Skeletal muscle satellite cell (primary cell): ENCODE data around the gene NHLH2.

Source experiments
- H3K27me3 ChIP-seq: 2 replicates; pipeline ENCODE4 v1.7.0; 2013; ENCODE audit warnings: low read length; ENCODE audit not compliant: control insufficient read depth, insufficient read depth
- H3K36me3 ChIP-seq: 2 replicates; pipeline ENCODE4 v1.7.0; 2013; ENCODE audit warnings: mild to moderate bottlenecking, control low read depth, low read length; ENCODE audit not compliant: insufficient read depth
- H3K4me1 ChIP-seq: 2 replicates; pipeline ENCODE4 v1.7.0; 2013; ENCODE audit warnings: low read length; ENCODE audit not compliant: control insufficient read depth, insufficient read depth
- H3K4me2 ChIP-seq: 2 replicates; pipeline ENCODE4 v1.7.0; 2013; ENCODE audit warnings: mild to moderate bottlenecking, low read length
- H3K4me3 ChIP-seq: 2 replicates; pipeline ENCODE4 v1.7.0; 2013; ENCODE audit warnings: low read length
- H3K9ac ChIP-seq: 2 replicates; pipeline ENCODE4 v1.7.0; 2013; ENCODE audit warnings: mild to moderate bottlenecking, low read depth, low read length, moderate library complexity
- H3K9me3 ChIP-seq: replicated peaks from 2 replicates; pipeline ENCODE4 v1.7.0; 2013; ENCODE audit warnings: mild to moderate bottlenecking, control low read depth, low read length

The NHLH2 gene

DNA sequence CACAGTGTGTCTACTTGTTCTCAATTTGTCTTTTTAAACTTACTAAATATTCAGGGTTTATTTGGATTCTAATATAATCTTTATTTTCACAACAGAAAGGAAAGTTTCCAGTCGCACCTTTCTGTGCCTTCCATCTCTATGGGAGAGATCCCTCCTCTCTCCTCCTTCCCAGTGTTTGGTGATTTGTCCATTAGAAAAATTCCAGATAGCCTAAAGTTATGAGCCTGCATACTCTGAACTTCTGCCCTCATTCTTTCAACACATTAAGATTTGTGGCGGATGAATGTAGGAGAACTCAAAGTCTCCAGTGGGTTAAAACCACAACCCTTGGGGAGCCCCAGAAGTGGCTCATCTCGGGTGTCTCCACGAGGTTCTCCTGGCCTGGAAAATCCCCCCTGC lies 3.6 kb downstream of the NHLH2 start:
- Histone ChIP-seq H3K4me2 (no peak overlapping the region), H3K9me3 (no peaks in the 10 kb centered on the region), H3K36me3 (no peaks in the 10 kb centered on the region), H3K9ac (no peak overlapping the region), H3K4me3 (no peak overlapping the region), H3K4me1 (peaks cover 19% of the 10 kb centered on the region), H3K27me3 (peaks cover 78% of the 10 kb centered on the region)

DNA sequence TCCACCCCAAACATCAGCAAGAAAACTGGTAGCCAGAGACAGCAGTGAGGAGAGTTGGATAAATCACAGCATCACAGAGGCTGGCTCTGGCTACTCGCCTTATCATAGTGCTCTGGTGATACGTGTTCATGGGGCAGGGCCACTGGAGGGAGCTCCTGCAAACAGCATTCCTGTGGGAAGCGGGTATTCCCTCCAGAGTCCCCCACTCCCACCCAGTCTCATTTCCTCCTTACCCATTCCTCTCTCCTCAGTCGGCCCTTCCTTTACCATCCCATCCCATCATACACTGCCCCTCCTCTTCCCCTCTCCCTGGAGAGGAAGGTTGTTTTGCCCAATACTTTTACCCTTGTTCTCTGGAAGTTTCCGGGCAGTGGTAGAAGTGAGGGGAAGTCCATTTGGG lies 7.1 kb downstream of the NHLH2 start:
- peaks cover 43% of the 10 kb centered on the region for H3K27me3 ChIP-seq
- peaks cover 17% of the 10 kb centered on the region for H3K4me1 ChIP-seq
- H3K4me2 ChIP-seq, result no peak overlapping the region
- no peaks in the 10 kb centered on the region for H3K9me3 ChIP-seq
- H3K4me3 ChIP-seq, result no peak overlapping the region
- no peak overlapping the region for H3K9ac ChIP-seq
- no peaks in the 10 kb centered on the region for H3K36me3 ChIP-seq

DNA sequence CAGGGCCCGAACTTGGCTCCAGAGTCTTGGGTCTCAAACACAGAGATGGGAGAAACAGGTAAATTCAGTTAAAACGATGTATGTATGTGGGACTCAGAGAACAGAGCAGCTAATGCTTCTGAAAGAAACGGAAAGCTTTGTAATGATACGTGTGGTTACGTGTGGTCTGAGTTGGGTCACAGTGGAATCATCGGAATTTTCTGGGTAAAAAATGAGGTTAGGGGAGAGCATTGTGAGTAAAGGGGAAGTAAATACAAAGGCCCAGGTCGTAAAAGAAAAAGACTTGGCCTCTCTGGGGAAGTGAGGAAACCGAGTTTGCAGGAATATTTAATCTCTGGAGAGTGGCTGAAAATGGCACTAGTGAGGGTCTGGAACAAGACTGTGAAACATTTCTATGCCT lies 8.3 kb downstream of the NHLH2 start:
- Histone ChIP-seq H3K9me3 (no peaks in the 10 kb centered on the region), H3K27me3 (peaks cover 38% of the 10 kb centered on the region), H3K9ac (no peak overlapping the region), H3K4me3 (no peak overlapping the region), H3K4me1 (peaks cover 15% of the 10 kb centered on the region), H3K36me3 (no peaks in the 10 kb centered on the region), H3K4me2 (no peak overlapping the region)

DNA sequence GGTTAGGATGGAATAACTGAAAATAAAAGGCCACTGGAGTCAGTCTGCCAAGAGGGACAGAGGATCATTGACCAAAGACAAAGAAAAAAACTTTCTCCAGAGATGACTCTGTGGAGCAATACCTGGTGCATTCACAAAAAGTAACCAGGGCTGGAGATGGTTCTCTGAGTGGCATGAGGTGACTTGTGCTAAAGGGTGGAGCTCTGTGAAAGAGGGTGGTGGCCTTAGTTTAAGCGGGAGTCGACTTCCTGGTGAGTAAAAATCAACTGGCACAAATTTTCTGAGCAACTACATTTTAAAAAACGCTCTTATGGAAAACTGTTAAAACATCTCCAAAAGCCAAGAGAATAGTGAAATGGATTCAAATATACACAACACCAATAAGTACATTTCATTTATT lies 10.0 kb downstream of the NHLH2 start:
- Histone ChIP-seq H3K9me3 (no peaks in the 10 kb centered on the region), H3K4me1 (peaks cover 14% of the 10 kb centered on the region), H3K4me2 (no peak overlapping the region), H3K4me3 (no peak overlapping the region), H3K36me3 (no peaks in the 10 kb centered on the region), H3K27me3 (peaks cover 24% of the 10 kb centered on the region), H3K9ac (no peak overlapping the region)

DNA sequence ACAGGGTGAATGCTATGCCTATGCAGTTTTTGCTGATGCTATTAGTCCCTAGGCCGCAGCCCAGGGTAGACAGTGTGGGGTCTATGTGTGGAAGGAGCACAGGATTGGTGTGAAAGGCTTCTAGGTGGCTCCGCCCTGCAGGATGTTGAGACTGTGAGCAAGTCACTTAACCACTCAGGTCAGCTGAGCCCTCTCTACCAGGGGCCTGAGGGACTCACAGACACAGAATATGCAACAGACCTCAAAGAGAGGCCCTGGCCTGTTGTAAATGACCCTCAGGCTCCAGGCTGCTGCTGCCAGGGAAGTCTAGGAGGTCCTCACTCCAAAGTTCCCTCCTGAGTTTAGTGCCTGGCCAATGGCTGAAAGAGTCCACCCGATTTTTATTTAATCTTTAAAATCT lies 11.0 kb downstream of the NHLH2 start:
- no peaks in the 10 kb centered on the region for H3K36me3 ChIP-seq
- H3K4me2 ChIP-seq, result no peak overlapping the region
- H3K9ac ChIP-seq, result no peak overlapping the region
- no peaks in the 10 kb centered on the region for H3K9me3 ChIP-seq
- peaks cover 14% of the 10 kb centered on the region for H3K27me3 ChIP-seq
- no peak overlapping the region for H3K4me3 ChIP-seq
- H3K4me1 ChIP-seq, result peaks cover 14% of the 10 kb centered on the region

DNA sequence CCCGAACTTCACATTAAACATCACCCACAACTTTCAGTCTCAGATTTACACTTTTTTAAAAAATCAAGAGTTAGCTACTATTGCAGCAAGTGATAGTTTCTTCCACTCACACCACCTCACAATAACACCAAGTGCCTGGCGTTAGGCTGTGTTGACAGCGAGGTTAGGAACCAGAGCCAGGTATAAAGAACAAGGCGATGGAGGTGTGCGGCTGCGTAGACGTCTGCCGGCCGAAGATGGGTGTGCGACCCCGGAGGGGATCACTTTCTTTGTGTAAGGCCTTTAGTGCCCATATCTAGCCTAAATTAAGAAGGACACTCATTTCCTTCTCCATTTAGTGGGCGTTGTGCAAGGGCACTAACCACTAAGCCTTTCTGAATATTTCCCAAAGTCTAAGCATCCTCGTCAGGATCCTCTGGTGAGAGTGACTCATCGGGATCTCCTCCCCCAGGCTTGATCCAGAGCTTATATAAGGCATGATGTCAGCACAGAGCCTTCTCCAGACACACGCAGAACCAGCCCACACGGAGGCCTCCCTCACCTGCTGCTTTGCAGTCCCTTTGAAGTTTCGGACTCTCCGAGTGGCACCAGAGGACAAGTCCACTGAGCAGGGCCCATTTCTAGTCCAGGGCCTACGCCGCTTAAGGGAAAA lies 11.8 kb downstream of the NHLH2 start:
- H3K27me3 ChIP-seq, result peaks cover 11% of the 10 kb centered on the region
- no peaks in the 10 kb centered on the region for H3K36me3 ChIP-seq
- peak overlapping the region; percentile 75 for H3K4me2 ChIP-seq
- H3K4me3 ChIP-seq, result peak overlapping the region; percentile 60
- no peaks in the 10 kb centered on the region for H3K9me3 ChIP-seq
- H3K9ac ChIP-seq, result peak overlapping the region; percentile 29
- peaks cover 14% of the 10 kb centered on the region for H3K4me1 ChIP-seq

DNA sequence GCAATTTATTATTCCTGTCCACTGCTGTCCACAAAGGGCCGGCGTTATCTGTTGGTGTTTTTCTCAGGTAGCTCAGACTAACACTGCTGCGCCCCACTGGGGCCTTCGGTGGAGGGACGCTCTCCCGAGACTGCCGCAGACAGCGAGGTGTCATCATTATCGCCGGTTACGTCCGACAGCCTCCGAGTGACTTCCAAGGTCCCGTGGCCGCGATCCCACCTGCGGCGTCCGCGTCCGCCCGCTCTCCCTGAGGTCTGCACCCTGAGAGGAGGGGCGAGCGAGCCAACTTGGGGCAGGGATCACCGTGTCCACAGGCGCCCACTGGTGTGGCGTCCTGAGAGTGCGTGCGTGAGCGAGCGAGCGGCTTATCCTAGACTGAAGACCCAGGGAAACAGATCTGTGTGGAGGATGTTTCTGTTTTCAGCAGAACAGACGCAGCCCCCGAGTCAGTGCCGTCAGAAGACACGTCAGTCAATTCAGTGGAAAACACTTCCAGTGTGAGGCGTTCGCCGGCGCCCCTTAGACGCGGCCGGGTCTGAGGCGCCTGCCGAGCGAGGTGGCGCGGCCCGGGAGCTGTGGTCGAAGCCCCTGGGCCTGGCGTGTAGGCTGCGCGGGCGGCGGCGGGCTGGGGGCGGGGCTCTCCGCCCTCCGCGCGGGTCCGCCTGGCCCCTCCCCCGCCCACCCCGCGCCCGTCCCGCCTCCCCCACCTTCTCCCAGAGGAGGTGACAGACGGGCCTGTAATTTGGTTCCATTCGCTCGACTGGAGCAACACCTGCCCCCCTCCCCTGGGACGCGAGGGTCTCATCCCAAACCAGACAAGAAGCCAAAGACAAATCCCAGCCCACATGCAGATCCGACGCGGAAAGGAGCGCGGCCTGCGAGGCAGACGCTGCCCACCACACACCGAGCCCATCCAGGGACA lies 12.6 kb downstream of the NHLH2 start:
- no peaks in the 10 kb centered on the region for H3K36me3 ChIP-seq
- peak overlapping the region; percentile 60 for H3K4me3 ChIP-seq
- H3K4me1 ChIP-seq, result peaks cover 14% of the 10 kb centered on the region
- H3K9me3 ChIP-seq, result no peaks in the 10 kb centered on the region
- H3K27me3 ChIP-seq, result peaks cover 11% of the 10 kb centered on the region
- peak overlapping the region; percentile 29 for H3K9ac ChIP-seq
- peak overlapping the region; percentile 80 for H3K4me2 ChIP-seq

DNA sequence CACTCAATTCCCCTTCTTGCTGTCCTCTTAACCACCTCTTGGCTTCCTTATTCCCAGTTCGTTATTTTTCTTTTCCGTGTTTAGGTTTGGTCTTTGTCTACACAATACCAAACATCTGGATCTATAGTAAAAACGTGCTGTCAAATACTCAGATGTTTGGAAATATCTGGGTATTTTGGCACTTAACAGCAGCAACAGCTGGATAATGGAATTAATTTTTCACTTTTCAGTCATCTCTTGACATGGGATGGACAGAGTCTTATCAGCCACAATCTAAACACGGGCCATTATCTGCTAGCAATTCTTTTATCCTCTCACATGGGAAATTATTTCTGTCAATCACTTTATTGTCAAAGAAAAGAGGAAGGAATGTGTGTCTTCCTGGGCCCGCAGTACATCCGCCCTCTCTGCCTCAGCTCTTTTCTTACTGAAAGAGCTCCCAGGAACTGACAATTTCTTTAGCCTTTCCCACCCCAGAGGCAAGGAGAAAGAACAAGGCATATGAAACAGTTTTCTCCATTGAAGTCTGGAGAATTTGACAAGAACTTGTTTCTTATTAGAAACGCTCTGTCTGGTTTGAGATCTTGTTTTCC lies 13.4 kb downstream of the NHLH2 start:
- Histone ChIP-seq H3K4me2 (no peak overlapping the region), H3K4me3 (no peak overlapping the region), H3K27me3 (peaks cover 16% of the 10 kb centered on the region), H3K9me3 (no peaks in the 10 kb centered on the region), H3K9ac (no peak overlapping the region), H3K4me1 (peaks cover 14% of the 10 kb centered on the region), H3K36me3 (no peaks in the 10 kb centered on the region)

DNA sequence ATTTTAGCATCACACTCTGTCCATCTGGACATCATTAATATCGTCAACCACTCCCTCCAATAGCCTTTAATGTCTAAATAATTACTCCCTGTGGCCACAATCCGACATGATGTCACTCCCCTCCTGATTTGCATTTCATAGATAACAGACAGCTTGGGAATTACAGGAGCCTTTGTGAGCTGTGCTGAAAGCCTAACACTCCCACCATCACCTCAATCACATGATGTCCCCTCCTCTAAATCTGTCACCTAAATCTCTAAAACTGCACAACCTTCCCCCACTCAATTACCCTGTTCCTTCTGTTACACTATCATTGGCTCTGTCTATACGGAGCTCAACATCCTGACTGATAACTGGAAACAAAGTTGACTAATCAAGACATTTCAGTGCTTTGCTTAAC lies 14.3 kb downstream of the NHLH2 start:
- Histone ChIP-seq H3K4me3 (no peak overlapping the region), H3K27me3 (peaks cover 17% of the 10 kb centered on the region), H3K4me2 (no peak overlapping the region), H3K9ac (no peak overlapping the region), H3K4me1 (peaks cover 14% of the 10 kb centered on the region), H3K9me3 (no peaks in the 10 kb centered on the region), H3K36me3 (no peaks in the 10 kb centered on the region)

DNA sequence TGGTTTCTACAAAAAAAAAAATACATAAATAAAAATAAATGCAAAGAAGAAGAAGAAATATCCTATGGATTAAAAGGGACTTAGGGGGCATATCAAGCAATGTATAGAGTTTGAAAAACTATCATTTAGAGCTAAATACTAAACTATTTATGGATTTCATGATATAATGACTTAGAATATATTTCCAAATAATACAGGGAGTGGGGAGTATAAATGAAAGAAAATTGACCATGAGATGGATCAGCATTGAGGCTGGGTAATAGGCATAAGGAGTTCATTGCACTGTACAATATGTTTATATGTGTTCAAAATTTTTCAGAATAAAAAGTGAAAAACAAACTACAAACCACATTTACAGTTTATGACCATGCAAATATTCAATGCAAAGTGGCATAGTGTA lies 18.8 kb downstream of the NHLH2 start:
- H3K27me3 ChIP-seq, result peaks cover 7% of the 10 kb centered on the region

DNA sequence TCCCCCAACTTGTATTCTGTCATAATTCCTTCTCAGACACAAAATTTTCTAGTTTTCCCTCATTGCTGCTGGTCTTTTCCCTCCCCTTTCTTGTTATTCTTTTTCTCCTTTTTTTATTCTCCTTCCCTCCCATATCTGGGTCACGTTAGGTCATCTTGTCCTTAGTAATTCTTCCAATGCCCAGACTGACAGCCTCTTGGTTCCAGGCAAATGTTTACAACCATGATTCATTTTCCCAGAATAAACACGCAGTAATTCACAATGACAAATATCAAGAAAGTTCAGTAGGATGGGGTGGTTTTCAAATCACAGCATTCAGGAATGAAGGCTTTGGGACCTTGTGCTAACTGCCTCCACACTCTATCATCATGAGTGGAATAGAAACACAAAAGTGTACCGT lies 25.2 kb downstream of the NHLH2 start:
- H3K9me3 ChIP-seq, result no peaks in the 10 kb centered on the region
- no peaks in the 10 kb centered on the region for H3K4me1 ChIP-seq
- no peak overlapping the region for H3K4me3 ChIP-seq
- H3K9ac ChIP-seq, result no peak overlapping the region
- peaks cover 10% of the 10 kb centered on the region for H3K27me3 ChIP-seq
- H3K36me3 ChIP-seq, result no peaks in the 10 kb centered on the region
- H3K4me2 ChIP-seq, result no peak overlapping the region

More for the DNA sequence above, 18.8 kb downstream of the NHLH2 start:
- Histone ChIP-seq H3K9ac (no peak overlapping the region), H3K4me3 (no peak overlapping the region), H3K4me1 (no peaks in the 10 kb centered on the region), H3K36me3 (no peaks in the 10 kb centered on the region), H3K4me2 (no peak overlapping the region), H3K9me3 (no peaks in the 10 kb centered on the region)
